ENCODE results near the gene STARD5. TPM values are rescaled to one million over a fixed set of nuclear protein-coding genes. Genes with fewer than 3 reads are reported as not detected.

The STARD5 gene
- total and polyA plus RNA-seq, 2 donors (not counting 1 experiment from before 2014, with no cell fraction given), result 15.7 to 19.9 TPM

- ChIA-PET CTCF (interaction anchor here (1.4 to 8.3 kb wide), 6 partner anchors 9 to 115 kb away, joined by 3 to 86 read pairs (median 28); no protein-coding TSS in a partner anchor), POLR2A (interaction anchor here (1.2 to 1.3 kb wide), 2 partner anchors 10 to 39 kb away, joined by 3 to 8 read pairs; partner anchors contain the start of gene STARD5)
- peak overlapping the region; percentile 47 for H2AFZ ChIP-seq (ENCODE audit: insufficient read depth, low read depth, low read length, poor library complexity, severe bottlenecking)
- Mint-ChIP-seq H3K4me3 (peak overlapping the region; percentile 65), H3K27ac (peak overlapping the region; percentile 96), H3K27me3 (no peaks in the 10 kb centered on the region), H3K9me3 (ENCODE audit: insufficient read depth) (no peaks in the 10 kb centered on the region), H3K4me1 (peaks cover 55% of the 10 kb centered on the region)
- intact Hi-C loops (cut with micrococcal nuclease), result loop anchor here (1.0 kb wide), 1 partner anchor 8 kb away; no protein-coding TSS in a partner anchor
- no peaks in the 10 kb centered on the region for H3K27me3 ChIP-seq (replicated peaks in 1 of 4; ENCODE audit: control extremely low read depth in 1 of 4, control insufficient read depth in 3 of 4, insufficient read depth in 4 of 4, low read length in 3 of 4)
- peak overlapping the region; percentile 72 for H3K4me2 ChIP-seq (replicated peaks; ENCODE audit: low read depth, low read length, poor library complexity, severe bottlenecking)
- no peaks in the 10 kb centered on the region for H4K20me1 ChIP-seq (ENCODE audit: control insufficient read depth, insufficient read depth, low read length, poor library complexity, severe bottlenecking)
- H3K9ac ChIP-seq (ENCODE audit: low read length), result peak overlapping the region; percentile 8
- H3K79me2 ChIP-seq (ENCODE audit: control insufficient read depth, insufficient read depth, low read length), result peaks cover 52% of the 10 kb centered on the region
- H3K9me3 ChIP-seq (ENCODE audit: control extremely low read depth in 1 of 3, control insufficient read depth in 2 of 3, insufficient read depth in 1 of 3, low read length in 2 of 3), result no peaks in the 10 kb centered on the region
- H3K27ac ChIP-seq (ENCODE audit: low read length in 2 of 2), result peak overlapping the region; percentile 92 to 98
- 59% methylated on average over 3 of the region's 5 CpGs for WGBS (ENCODE audit: insufficient coverage)
- H3K4me1 ChIP-seq (ENCODE audit: control insufficient read depth in 2 of 2, insufficient read depth in 2 of 2, low read length in 2 of 2), result peaks cover 54 to 61% of the 10 kb centered on the region in 2 donors
- H3K4me3 ChIP-seq (ENCODE audit: control extremely low read depth in 1 of 5, extremely low read depth in 1 of 5, insufficient read depth in 1 of 5, low read depth in 2 of 5, low read length in 4 of 5), result peak overlapping the region in 2 of 5 experiments; percentile 10 to 28
- no peaks in the 10 kb centered on the region for H3K36me3 ChIP-seq (replicated peaks in 1 of 2; ENCODE audit: control extremely low read depth in 1 of 2, control insufficient read depth in 1 of 2, extremely low read depth in 1 of 2, insufficient read depth in 2 of 2, low read length in 1 of 2)
- no peak for TF ChIP-seq EZH2 (IDR thresholded peaks at IDR 0.05; ENCODE audit: borderline replicate concordance, insufficient read depth, low read depth, low read length, poor library complexity, severe bottlenecking)
- TF ChIP-seq CTCF (IDR thresholded peaks at IDR 0.05), result no peak
- DNase-seq, result no peak
- ATAC-seq (ENCODE audit: low read depth), result peak; percentile 8
Measured at GRCh38 chr15:81284256-81285031, 39.5 kb downstream of the STARD5 start.

GRCh38 chr15:81282911-81283310, 41.0 kb downstream of the STARD5 start:
- H3K4me3 ChIP-seq (ENCODE audit: control extremely low read depth in 1 of 5, extremely low read depth in 1 of 5, insufficient read depth in 1 of 5, low read depth in 2 of 5, low read length in 4 of 5), result no peak overlapping the region
- H3K4me2 ChIP-seq (replicated peaks; ENCODE audit: low read depth, low read length, poor library complexity, severe bottlenecking), result no peak overlapping the region
- ChIA-PET CTCF (interaction anchor here (1.0 to 8.3 kb wide), 8 partner anchors 8 to 117 kb away, joined by 3 to 86 read pairs (median 14); no protein-coding TSS in a partner anchor), POLR2A (interaction anchor here (1.2 to 1.6 kb wide), 2 partner anchors 9 to 41 kb away, joined by 3 to 6 read pairs; partner anchors contain the start of gene STARD5)
- no peak for DNase-seq
- H3K79me2 ChIP-seq (ENCODE audit: control insufficient read depth, insufficient read depth, low read length), result peaks cover 47% of the 10 kb centered on the region
- H3K4me1 ChIP-seq (ENCODE audit: control insufficient read depth in 2 of 2, insufficient read depth in 2 of 2, low read length in 2 of 2), result peaks cover 39 to 46% of the 10 kb centered on the region in 2 donors
- no peak overlapping the region for H3K9ac ChIP-seq (ENCODE audit: low read length)
- TF ChIP-seq CTCF (IDR thresholded peaks at IDR 0.05) (no peak), EZH2 (IDR thresholded peaks at IDR 0.05; ENCODE audit: borderline replicate concordance, insufficient read depth, low read depth, low read length, poor library complexity, severe bottlenecking) (no peak)
- Mint-ChIP-seq H3K27me3 (no peaks in the 10 kb centered on the region), H3K4me1 (peaks cover 41% of the 10 kb centered on the region), H3K27ac (no peak overlapping the region), H3K4me3 (no peak overlapping the region), H3K9me3 (ENCODE audit: insufficient read depth) (no peaks in the 10 kb centered on the region)
- intact Hi-C loops (cut with micrococcal nuclease), result no loop called here
- H2AFZ ChIP-seq (ENCODE audit: insufficient read depth, low read depth, low read length, poor library complexity, severe bottlenecking), result no peak overlapping the region
- peaks cover 0 to 7% (median 0%) of the 10 kb centered on the region in 3 donors for H3K9me3 ChIP-seq (ENCODE audit: control extremely low read depth in 1 of 3, control insufficient read depth in 2 of 3, insufficient read depth in 1 of 3, low read length in 2 of 3)
- H3K27me3 ChIP-seq (replicated peaks in 1 of 4; ENCODE audit: control extremely low read depth in 1 of 4, control insufficient read depth in 3 of 4, insufficient read depth in 4 of 4, low read length in 3 of 4), result no peaks in the 10 kb centered on the region
- no peak overlapping the region for H3K27ac ChIP-seq (ENCODE audit: low read length in 2 of 2)
- ATAC-seq (ENCODE audit: low read depth), result no peak
- no peaks in the 10 kb centered on the region for H3K36me3 ChIP-seq (replicated peaks in 1 of 2; ENCODE audit: control extremely low read depth in 1 of 2, control insufficient read depth in 1 of 2, extremely low read depth in 1 of 2, insufficient read depth in 2 of 2, low read length in 1 of 2)
- H4K20me1 ChIP-seq (ENCODE audit: control insufficient read depth, insufficient read depth, low read length, poor library complexity, severe bottlenecking), result no peaks in the 10 kb centered on the region
- 97% methylated on average over 4 of the region's 5 CpGs for WGBS (ENCODE audit: insufficient coverage)

Measured in B cell (primary cell).